ENCODE data around the gene NOL3.
"Not testable (repeated sequence)": the region's sequence is repeated elsewhere in the genome, so short reads cannot be mapped to it uniquely, and the experiment has no call there.

NOL3 gene

DNA sequence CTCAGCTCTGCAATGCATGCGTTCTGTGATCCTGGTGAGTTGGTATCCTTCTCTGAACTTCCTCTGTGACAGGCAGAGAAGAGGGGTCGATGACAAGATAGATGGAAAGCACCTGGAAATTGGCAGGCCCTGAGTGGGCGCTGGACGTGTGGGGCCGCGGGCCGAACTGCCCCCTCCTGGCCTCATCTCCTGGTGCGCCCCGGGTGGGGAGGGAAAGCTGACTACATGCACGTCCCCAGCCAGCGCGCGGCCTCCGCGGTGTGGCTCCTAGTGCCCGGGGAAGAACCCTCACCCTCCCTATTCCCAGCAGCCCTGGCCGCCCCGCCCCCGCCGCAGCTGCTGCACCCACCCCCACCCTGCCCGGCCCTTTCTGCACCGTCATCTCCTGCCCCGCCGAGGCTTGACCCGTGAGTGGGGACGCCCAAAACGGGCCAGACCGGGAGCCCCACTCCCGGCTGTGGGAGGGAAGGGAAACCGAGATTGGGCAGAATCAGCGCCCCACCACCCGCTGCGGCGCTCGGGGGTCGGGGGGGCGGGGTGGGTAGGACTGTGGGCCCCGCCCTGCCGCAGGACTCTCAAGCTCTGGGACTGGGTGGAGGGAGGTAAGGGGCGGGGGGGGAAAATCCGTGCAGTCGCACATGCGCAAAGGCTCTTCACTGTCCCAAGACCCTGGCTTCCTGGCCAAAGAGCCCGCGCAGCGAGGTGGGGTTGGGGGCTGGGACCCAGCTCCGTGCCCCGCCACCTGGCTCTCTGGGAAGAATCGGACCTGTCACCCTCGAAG lies at the start of gene NOL3:
NOL3 (plus strand) TSS at position 371 of the 781 bp plus-strand sequence.
- FAIRE-seq (no peak), DNase-seq (ENCODE audit: low spot score) (peak; percentile 91)

DNA sequence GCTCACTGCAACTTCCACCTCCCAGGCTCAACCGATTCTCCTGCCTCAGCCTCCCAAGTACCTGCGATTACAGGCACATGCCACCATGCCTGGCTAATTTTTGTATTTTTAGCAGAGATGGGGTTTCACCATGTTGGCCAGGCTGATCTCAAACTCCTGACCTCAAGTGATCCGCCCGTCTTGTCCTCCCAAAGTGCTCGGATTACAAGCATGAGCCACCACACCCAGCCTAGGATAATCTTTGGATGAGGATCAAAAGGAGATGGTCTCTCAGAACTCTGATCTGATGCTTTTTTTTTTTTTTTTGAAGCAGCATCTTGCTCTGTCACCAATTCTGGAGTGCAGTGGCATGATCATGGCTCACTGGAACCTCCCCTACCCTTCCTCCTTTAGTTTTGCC lies 47.5 kb upstream of the NOL3 start:
- FAIRE-seq; DNase-seq (ENCODE audit: low spot score): not testable (repeated sequence)

DNA sequence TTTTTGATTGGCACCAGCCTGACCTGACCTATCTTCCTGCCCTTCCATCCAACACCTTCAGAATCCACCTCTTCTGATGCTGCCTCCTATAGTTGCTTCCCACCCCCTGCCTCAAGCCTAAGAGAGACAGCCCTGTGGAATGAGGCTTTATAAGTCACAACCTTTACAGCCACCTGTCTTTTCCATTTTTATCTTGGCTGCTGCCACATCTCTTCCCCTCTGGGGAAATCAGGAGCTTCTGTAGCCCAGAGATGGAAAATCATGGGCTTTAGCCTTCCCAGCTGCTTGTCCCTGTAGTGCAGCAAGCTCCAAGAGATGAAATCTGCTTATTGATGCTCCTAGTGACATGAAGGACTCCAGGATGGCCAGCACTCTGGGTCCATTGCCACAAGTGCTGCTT lies 41.9 kb upstream of the NOL3 start:
- DNase-seq (ENCODE audit: low spot score) = no peak
- no peak for FAIRE-seq

DNA sequence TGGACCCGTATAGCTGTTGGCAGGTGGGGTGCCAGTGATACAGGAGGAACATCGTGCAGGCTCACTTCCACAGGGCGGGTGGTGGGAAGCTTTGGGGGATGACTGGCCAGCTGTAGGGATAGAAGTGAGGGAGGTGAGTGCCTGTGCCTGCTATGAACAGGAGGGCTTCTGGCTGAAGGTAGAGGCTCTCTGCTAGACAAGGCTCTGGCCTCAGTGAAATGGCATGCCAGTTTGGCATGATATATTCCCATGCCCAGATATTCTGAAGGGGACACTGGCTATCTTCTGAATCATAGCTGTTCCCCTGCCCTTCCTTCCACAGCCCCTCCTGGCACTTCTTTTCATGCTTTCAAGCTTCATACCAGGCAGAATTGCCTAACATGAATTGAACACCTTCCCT lies 41.5 kb upstream of the NOL3 start:
- DNase-seq (ENCODE audit: low spot score) (no peak), FAIRE-seq (no peak)

DNA sequence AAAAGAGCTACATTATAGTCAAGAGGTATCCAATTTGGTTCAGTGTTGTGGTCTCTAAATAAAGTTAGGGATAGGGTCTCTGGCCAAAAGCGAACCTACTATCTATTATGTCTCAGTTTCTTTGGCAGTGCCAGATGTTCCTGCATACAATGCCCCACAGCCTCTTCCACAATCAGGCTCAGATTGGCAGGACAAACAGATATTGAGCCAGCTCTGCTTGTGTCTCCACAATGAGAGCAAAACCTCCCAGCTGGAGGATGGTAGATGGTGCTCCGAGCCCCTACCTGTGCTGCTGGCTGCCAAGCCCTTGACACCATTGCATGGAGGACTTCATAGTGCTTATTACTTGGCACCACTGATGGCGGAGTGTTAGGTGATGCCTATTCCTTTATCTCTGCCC lies 40.9 kb upstream of the NOL3 start:
- DNase-seq (ENCODE audit: low spot score) (no peak), FAIRE-seq (no peak)

DNA sequence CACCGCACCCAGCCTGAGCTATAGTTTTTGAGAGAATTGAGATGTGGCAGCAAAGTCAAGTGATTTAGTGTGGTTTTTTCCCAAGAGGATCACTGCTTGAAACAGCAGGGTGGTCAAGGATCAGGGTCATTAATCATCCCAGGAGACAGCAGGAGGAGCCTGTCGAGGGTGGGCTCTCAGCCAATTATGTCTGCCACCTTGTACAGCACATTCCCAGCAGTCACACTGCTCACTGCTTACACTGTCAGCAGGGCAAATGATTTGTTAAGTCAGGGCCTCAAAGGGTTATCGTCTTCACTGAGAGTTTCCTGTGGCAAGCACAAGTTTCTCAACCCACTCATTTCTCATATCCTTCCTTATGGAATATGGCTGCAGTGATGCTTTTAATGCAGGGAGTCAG lies 32.7 kb upstream of the NOL3 start:
- DNase-seq (ENCODE audit: low spot score) (no peak), FAIRE-seq (no peak)

DNA sequence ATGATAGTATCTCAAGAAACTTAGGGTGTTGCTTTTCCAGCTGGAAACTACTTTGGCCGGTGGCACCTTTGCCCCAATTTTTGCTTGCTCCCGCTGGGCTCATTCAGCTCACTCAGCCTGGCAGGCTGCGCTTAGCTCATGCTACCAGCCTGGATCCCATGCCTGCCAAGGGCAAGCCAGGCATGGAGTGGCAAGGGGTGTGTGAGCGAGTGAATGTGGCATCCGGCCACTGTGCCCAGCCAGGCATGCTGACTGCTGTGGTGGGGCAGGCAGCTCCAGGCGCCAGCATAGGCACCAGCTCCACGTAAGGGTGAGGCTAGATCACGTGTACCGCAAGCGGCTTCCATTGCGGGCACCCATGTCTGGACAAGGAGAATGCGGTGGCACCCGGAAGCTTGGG lies 28.9 kb upstream of the NOL3 start:
- DNase-seq (ENCODE audit: low spot score) = no peak
- FAIRE-seq = no peak

DNA sequence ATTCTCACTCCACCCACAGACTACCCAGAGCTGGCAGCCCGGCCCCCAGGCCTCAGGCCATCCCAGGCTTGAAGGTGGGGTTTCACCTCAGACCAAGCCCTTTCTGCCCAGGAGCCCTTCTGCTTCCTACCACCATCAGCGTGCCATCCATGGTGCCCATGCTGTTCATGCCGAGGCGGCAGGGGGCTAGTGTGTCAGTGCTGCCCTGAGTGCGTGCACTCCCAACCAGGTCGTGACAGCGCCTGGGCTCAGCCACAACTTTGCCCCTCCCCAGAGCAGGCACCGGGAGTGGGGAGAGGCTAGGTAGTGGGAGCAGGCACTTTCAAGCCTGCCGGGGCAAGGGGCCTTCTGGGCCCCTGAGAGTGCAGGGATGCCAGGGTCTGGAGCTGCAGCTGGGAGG lies 28.0 kb upstream of the NOL3 start:
- DNase-seq (ENCODE audit: low spot score) (no peak), FAIRE-seq (no peak)

DNA sequence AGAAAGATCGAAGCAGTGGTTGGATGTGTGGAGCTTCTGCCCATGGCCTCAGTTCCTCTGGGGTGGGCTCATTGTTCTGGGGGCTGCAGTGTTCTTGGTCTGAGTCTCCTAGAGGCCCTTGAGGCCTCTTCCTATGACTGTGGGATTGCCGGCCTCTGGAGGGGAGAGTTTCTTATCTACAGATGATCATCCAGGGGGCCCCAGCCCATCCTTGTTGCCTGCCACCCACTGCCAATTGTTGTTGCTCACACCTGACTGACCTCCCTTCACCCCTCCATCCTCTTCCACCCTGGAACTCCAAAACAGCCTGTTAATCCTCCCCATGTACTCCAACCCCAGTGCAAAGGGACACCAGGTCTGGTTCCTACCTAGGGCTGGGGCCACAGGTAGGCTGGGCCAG lies 25.4 kb upstream of the NOL3 start:
- no peak for DNase-seq (ENCODE audit: low spot score)
- FAIRE-seq = no peak

DNA sequence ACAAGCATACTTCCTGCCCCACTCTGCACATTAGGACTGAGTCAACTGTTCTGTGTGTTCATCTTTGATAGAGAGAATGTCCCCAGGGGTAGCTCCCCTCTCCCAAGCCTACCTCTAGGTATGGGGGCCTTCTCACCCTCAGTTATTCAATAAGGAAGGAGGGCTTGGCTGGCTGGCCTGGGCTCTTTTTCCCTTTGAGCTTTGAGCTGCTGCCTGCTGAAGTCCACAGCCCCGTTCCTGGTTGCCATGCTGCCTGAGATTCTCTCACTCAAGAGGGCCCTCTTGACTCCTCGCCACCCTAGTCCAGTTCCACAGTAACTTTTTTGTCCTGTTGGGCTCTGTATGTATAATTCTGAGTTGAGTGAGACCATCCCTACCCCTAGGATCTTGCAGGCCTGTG lies 24.6 kb upstream of the NOL3 start:
- DNase-seq (ENCODE audit: low spot score) (no peak), FAIRE-seq (no peak)

DNA sequence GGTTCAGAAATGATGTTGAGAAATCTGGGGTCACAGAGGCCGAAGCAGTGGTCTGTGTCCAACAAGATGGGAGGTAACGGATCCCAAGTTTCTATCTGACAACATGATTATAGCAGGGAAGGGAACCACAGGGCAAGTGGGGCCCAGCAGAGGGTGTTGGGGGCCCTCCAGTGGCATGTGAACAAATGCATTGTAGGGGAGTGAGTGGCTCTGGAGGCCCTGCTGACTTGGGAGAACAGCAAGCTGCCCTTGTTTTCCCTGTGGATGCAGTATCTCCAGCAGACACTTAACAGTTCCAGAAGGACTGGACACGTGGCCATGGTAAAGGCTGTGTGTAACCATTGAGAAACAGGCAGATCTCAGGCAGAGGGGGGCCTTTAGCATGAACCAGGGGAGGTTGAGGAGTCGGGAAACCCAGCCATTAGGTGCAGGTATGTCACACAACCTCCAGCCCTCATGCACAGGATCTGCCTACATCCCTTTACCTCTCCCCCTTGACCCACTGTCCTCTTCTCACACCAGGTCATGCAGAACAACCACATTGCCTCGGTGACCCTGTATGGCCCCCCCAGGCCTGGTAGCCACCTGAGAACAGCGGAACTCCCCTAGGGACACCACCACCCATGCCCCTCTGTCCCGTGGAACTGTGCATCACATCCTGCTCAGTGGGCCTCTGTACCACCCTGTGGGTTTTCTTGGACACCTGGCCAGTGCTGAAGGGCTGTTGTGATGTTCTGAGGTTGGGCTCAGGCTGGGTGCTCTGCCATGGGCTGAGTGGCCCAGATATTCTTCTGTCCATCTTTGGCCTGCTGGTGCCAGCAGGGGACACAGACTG lies 23.6 kb upstream of the NOL3 start:
- DNase-seq (ENCODE audit: low spot score) (no peak), FAIRE-seq (no peak)

DNA sequence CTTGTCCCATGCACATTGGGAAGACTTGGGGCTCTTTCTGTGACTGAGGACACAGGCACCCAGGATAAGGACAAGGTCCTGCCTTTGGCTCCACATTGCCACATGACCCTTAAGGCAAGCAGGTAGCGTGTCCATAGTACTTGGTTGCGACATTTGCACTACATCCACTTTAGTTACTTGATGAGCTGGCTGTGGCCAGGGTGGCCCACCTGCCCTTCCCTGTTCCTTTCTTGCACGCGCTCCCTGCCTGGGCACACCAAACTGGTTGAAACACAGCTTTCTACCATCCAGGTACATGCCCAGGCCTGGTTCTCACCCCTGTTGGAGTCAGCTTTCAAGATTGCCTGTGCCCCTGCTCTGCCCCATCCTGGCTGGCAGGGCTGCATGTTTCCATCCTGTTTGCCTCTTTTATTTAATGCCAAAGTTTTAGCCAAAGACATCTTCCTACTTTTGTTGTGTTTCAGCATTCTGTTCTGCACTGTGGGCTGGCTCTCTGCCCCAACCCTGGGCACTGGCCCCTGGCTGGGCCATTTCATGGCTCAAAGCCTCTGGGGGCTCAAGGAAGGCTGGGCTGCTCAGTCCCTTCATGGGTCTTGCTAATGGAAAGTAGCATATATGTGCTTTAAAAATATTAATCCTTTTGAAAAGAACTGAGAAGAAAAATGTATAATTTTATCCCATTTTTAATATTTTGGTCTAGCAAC lies 22.7 kb upstream of the NOL3 start:
- no peak for FAIRE-seq
- DNase-seq (ENCODE audit: low spot score) = no peak

DNA sequence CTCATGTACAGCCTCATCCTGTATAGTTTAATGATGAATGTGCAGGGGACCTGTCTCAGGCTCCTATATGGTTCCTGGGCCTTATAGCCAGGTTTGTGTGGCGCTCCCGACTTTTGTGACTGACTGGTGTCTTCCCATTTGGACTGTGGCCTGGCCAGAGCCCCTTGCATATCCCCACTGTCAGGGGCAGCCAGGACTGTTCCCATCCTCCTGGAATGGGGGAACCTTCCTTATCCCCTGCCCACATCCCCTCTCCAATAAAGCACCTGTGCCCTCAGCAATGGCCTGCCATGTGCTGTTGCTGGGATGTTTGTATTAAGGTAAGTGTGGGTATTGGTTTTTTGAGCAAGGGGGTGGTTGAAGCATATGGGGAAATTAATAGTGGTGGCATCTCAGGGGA lies 22.1 kb upstream of the NOL3 start:
- DNase-seq (ENCODE audit: low spot score) (no peak), FAIRE-seq (no peak)

DNA sequence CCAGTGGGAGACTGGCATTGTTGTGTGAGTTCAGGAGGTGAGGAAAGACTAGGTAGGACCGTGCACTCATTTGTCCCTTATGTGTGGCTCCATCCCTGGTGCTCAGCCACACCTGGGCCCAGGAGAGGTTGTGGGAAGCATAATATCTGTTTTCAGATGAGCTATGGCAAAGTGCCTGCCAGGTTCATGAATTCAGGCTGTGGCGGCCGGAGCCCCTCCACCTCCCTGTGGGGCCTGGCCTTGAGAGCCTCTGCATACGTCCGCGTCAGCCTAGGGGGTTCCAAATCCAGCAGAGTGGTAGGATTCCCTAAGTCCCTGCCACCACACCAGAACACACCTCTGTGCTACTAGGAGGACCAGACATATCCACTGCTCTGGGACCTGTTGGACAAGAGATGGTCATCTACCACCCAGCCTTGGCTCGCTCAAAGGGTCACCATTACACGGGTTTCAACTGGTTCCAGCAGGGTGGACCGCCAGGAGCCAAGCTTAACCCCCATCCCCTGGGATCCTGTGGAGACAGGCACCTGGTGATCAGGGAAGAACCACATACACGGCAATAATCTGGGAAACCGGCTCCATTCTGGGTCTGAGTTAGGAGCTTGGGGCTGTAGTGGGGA lies 21.6 kb upstream of the NOL3 start:
- FAIRE-seq (no peak), DNase-seq (ENCODE audit: low spot score) (no peak)

DNA sequence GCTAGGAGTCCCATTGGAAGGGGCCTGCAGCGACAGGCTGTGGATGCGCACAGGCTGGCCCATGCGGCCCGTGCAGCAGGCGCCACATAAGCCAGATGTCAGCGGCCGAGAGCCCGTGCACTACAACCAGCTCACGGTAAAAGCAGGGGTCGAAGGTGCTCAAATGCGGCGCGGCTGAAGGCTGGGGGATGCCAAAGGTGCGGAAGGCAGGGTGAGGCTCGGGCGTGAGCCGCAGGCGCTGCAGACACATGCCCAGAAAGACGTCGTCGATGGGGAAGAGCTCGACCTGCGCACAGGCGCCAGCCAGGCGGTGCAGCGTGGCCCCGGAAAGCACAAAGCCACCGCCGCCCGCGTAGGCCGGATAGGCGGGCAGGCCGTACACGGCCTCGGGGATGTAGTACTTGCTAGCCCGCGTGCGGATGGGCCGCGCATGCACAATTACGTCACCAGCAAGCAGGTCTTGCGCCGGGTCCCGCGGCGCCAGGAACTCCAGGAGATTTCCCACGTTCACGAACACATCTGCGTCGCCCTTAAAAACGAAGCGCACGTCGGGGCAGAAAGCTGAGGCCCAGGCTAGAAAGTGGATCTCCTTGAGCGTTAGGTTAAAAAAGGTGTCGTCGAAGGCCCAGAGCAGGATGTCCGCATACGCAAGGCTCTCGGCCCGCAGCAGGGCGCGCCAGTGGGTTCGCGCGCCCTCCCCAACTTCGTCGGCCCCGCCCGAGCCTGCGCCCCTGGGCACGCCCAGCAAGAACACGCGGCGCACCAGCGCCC lies 20.9 kb upstream of the NOL3 start:
- DNase-seq (ENCODE audit: low spot score) (no peak), FAIRE-seq (no peak)

DNA sequence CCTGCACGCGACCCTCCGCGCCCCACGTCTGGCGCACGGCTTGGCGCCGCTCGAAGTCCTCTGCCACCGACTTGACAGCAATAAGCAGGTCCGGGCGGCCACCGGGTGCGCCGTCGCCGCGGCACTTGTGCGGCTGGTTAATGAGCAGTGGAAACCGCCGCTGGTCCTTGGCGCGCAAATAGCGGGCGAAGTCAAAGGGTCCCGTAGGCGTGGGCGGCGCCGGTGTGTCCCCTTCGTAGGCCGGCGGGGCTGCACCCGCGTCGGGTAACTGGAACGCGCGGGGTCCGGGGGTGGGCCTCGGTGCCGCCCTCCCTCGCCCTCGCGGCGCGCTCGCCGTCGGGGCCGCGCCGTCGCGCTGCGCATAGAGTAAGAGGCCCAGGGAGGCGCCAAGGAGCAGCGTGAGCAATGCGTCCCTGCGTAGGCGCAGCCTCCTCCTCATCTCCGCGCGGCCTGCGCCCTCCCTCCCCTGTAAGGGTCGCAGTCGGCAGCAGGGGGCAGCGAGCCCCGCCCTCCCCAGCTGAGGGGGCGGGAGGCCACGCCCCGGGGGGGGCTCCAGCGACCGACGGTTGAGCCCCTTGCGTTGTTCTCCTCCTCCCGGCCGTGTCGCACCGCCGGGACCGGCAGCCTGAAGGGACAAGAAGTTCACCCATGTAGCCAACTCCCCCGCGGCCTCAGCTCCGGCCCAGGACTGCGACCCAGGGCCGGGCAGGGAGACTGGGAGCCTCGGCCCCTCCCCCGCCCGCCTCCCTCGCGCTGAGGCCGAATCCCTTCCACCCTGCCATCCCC lies 20.1 kb upstream of the NOL3 start:
- DNase-seq (ENCODE audit: low spot score) = no peak
- FAIRE-seq = no peak

DNA sequence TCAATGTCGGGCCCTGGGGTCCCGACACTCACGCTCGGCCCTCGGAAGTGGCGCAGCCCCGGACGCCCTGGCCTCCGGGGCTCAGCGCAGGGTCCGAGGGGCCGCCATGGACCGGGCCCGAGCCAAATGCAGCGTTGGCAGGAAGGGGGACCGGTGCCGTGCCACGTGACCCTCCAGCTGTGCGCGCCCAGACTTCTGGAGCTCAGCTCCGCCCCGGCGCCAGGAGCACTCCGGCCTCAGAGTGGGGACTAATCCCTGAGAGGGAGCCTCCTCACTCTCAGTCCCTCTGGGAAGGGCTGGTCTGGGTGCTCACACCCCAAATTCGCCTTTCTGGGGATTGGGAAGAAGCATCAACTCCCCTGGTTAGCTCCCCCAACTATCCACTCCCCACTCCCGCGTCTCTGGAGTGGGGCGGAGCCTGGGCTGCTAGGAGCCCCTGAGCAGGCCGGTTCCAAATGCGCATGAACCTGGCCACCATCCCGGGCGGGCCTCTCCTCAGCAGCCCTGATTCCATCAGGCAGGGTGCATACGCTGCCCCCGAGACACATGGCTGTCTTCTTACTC lies 19.4 kb upstream of the NOL3 start, which contains the start of gene B3GNT9:
B3GNT9 (minus strand) TSS at position 166 of the 564 bp plus-strand sequence. CDS start 513 bp downstream, outside the sequence.
- DNase-seq (ENCODE audit: low spot score) (no peak), FAIRE-seq (no peak)

DNA sequence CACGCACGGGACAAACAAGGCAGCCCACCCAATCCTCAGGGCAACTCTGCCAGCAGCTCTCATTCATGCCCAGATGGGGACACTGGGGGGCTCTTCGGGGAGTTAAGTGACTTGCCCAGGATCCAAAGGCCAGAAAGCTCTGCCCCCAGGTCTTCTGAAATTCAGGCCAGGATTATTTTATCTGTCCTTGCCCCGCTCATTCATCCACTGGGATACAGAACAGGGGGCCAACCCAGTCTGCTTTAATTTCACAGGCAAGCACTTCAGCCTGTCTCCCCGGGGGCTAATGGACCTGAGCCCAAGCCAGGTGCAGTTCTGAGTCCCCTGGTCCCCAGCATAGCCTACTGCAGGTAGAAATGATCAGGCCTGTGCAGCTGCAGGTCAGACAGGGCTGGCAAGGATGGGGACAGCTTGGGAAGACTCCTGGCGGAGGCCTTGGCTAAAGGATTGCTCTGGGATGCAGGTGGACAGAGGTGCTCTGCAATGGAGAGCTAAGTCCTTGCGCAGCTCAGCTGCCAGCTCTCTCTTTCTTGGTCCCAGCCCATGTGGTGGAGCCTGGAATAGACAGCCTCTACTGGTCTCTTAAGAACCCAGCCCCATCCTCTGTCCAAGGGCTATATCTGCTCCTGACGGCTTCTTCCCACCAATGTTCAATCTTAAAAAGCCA lies 18.8 kb upstream of the NOL3 start:
- FAIRE-seq = no peak
- DNase-seq (ENCODE audit: low spot score) = no peak
